ENCODE data around the gene CEP44.
"Not testable (repeated sequence)": the region's sequence is repeated elsewhere in the genome, so short reads cannot be mapped to it uniquely, and the experiment has no call there.

The CEP44 gene

DNA sequence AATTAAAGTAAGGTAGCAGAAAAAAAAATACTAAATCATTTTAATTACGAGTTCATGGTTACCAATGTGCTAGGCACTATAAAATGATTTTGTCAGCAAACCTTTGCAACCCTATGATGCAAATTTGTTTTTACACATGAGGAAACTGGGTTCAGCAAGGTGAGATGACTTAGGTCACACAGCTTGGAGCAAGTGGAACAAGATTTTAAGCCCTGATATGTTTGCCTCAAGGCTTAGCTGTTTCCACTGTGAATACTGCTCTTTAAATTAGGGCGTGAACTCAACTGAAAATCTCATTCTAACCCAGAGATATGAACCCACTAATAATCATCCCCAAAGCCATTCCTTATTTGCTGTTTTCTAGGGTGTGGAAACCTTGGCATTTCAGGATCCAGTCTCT is 86.3 kb downstream of the CEP44 start:
- DNase-seq, result no peak
- no peak overlapping the region for H3K4me3 Mint-ChIP-seq
- no peaks in the 10 kb centered on the region for H3K4me1 Mint-ChIP-seq
- no peaks in the 10 kb centered on the region for H3K36me3 Mint-ChIP-seq
- CTCF ChIA-PET, result no interaction called here
- no peaks in the 10 kb centered on the region for H3K9me3 Mint-ChIP-seq
- no peak overlapping the region for H3K27ac Mint-ChIP-seq
- peaks cover 7% of the 10 kb centered on the region for H3K27me3 Mint-ChIP-seq

DNA sequence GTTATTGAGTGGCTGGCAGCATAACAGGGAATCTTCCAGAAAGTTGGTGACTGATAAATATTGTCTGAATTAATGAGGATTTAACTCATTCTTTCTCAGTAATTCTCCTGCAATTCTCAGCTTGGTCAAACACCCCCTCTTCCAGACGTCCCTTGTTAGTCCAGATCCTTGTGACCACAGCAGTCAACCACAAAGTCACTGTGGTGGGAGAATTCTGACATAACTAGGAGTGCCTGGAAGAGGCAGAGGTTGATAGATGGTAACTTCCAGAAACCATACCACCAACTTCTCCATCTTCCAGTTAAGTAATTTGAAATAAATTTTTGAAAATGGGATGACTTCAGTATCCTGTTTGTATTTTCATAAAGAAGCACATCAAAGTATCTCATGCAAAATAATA is 90.1 kb downstream of the CEP44 start:
- H3K27me3 Mint-ChIP-seq, result peaks cover 7% of the 10 kb centered on the region

DNA sequence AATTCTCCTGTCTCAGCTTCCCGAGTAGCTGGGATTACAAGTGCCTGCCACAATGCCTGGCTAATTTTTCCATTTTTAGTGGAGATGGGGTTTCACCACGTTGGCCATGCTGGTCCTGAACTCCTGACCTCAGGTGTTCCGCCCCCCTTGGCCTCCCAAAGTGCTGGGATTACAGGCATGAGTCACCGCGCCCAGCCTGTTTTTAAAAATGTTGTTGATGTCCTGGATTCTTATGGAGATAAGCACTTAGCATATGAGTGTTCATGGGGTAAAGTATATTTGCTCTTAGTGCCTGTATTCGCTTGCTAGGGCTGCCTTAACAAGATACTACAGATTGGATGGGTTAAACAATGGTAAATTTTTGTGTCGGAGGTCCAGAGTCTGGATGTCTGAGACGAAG is 91.7 kb downstream of the CEP44 start:
- Mint-ChIP-seq H3K27me3 (peaks cover 7% of the 10 kb centered on the region), H3K4me3 (no peak overlapping the region), H3K9me3 (no peaks in the 10 kb centered on the region), H3K36me3 (no peaks in the 10 kb centered on the region), H3K4me1 (no peaks in the 10 kb centered on the region), H3K27ac (no peak overlapping the region)
- CTCF ChIA-PET, result no interaction called here
- DNase-seq, result no peak

More for the DNA sequence above, 90.1 kb downstream of the CEP44 start:
- H3K4me1 Mint-ChIP-seq, result no peaks in the 10 kb centered on the region
- H3K9me3 Mint-ChIP-seq, result no peaks in the 10 kb centered on the region
- DNase-seq, result no peak
- H3K36me3 Mint-ChIP-seq, result no peaks in the 10 kb centered on the region
- no peak overlapping the region for H3K4me3 Mint-ChIP-seq
- CTCF ChIA-PET, result interaction anchor here (0.7 kb wide), 1 partner anchor 1100 kb away, joined by 3 read pairs; no protein-coding TSS in a partner anchor
- no peak overlapping the region for H3K27ac Mint-ChIP-seq

DNA sequence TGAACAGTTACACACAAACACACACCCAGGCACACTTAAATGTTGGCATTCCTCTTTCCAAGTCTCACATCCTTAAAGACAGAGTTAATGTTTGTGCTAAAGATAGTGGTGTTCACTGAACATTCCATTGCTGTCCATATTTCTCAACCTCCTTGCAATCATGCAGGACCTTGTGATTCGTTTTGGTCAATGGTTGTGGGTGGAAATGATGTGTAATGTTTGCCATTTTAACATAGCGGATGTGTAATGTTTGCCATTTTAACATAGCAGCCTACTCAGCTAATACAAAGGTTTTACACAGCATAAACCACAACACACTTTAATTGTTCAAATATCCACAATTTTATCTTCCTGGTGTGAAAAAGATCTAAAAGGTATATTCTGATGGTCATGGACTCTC is 93.9 kb downstream of the CEP44 start:
- peaks cover 7% of the 10 kb centered on the region for H3K27me3 Mint-ChIP-seq
- H3K27ac Mint-ChIP-seq, result no peak overlapping the region
- no peaks in the 10 kb centered on the region for H3K9me3 Mint-ChIP-seq
- no peaks in the 10 kb centered on the region for H3K4me1 Mint-ChIP-seq
- no peaks in the 10 kb centered on the region for H3K36me3 Mint-ChIP-seq
- DNase-seq, result no peak
- H3K4me3 Mint-ChIP-seq, result no peak overlapping the region
- CTCF ChIA-PET, result interaction anchor here (0.9 kb wide), 1 partner anchor 335 kb away, joined by 4 read pairs; no protein-coding TSS in a partner anchor

DNA sequence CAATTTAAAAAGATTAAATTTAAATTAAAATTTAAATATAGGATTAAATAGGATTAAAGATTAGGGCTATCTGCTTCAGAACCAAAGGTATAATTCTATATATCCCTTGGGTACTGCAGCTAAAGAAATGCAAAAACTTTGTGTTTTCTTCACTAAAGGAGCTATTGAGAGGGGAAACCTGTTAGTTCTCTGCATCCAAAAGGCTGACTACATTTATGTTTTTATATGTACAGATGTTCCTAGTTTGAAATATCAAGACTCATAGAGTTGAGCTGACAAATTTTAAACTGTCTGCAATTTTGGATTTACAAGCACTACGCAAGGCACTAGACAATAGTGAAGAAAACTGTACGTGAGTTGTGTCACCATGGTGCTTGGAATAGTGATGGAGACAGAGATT is 95.2 kb downstream of the CEP44 start:
- H3K27me3 Mint-ChIP-seq, result no peaks in the 10 kb centered on the region
- DNase-seq, result no peak
- no peaks in the 10 kb centered on the region for H3K4me1 Mint-ChIP-seq
- no peaks in the 10 kb centered on the region for H3K36me3 Mint-ChIP-seq
- H3K9me3 Mint-ChIP-seq, result no peaks in the 10 kb centered on the region
- H3K27ac Mint-ChIP-seq, result no peak overlapping the region
- no peak overlapping the region for H3K4me3 Mint-ChIP-seq
- CTCF ChIA-PET, result no interaction called here

DNA sequence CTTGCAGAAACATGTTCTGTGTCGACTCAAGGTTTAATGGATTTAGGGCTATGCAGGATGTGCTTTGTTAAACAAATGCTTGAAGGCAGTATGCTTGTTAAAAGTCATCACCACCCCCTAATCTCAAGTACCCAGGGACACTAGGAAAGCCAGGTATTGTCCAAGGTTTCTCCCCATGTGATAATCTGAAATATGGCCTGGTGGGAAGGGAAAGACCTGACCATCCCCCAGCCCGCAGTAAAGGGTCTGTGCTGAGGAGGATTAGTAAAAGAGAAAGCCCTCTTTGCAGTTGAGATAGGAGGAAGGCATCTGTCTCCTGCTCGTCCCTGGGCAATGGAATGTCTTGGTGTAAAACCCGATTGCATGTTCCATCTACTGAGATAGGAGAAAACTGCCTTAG is 96.5 kb downstream of the CEP44 start:
- CTCF ChIA-PET, H3K36me3 Mint-ChIP-seq, H3K4me1 Mint-ChIP-seq, H3K9me3 Mint-ChIP-seq, DNase-seq, H3K27me3 Mint-ChIP-seq, H3K27ac Mint-ChIP-seq, H3K4me3 Mint-ChIP-seq: not testable (repeated sequence)

DNA sequence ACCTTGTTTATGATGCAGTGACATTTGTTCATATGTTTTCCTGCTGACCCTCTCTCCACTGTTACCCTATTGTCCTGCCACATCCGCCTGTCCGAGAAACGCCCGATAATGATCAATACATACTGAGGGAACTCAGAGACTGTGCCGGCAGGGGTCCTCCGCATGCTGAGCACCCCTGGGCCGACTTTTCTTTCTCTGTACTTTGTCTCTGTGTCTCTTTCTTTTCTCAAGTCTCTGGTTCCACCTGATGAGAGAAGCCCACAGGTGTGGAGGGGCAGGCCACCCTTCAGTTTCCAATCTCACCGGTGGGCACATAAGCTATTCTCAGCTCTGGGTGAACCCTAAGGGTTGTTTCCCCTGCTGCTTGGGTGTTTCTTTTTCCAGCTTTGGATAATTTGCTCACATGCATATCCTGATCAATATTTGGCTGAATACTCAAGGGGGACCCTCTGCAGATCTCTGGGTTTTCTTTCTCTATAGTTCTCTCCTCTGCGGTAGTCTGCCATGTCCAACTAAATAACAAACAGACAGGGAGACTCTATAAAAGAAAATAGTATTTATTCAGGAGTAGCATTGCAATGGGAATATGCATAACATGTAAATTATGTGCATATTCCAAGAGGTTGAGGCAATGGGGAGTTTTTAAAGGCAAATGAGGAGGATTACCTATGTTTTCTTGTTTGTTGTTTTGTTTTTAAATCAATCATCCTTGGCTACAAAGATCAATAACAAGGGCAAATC is 97.2 kb downstream of the CEP44 start:
- Mint-ChIP-seq H3K36me3 (no peaks in the 10 kb centered on the region), H3K9me3 (no peaks in the 10 kb centered on the region), H3K4me3 (no peak overlapping the region), H3K27ac (no peak overlapping the region), H3K27me3 (no peaks in the 10 kb centered on the region), H3K4me1 (no peaks in the 10 kb centered on the region)
- CTCF ChIA-PET, result no interaction called here
- no peak for DNase-seq

DNA sequence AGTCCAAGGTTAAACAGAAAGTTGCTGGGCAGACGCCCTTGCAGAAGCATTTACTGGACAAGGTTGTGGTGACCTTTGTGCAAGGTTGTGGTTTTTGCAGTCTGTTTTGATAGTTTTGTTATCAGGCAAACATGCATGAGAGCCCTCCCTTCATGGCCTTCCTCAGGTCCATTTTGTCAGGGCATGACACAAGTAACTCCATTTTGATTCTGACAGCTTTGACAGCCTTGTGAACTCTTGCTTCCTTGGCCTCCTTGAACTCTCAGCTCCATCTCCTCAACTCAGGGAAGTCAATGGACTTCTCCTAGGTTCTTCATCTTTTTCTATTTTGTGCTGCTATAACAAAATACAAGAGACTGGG is 97.7 kb downstream of the CEP44 start:
- CTCF ChIA-PET, result no interaction called here
- Mint-ChIP-seq H3K4me3 (no peak overlapping the region), H3K4me1 (no peaks in the 10 kb centered on the region), H3K9me3 (no peaks in the 10 kb centered on the region), H3K27ac (no peak overlapping the region), H3K27me3 (no peaks in the 10 kb centered on the region), H3K36me3 (no peaks in the 10 kb centered on the region)
- no peak for DNase-seq

All from activated naive CD4-positive, alpha-beta T cell treated with anti-CD3 and anti-CD28 coated beads, Interleukin-2, amount 10 ng/mL, durations not matched to agents 7 days and 5 days (primary cell).